ENCODE measurements around the gene GCGR.

The GCGR gene

GRCh38 chr17:81844327-81844851 lies 40.4 kb downstream of the GCGR start:
- H3K79me1 ChIP-seq (ENCODE audit: low read length): no peaks in the 10 kb centered on the region
- H3K9ac ChIP-seq (ENCODE audit: low read length): no peak overlapping the region
- H3K4me2 ChIP-seq (ENCODE audit: low read length): no peak overlapping the region
- no peak overlapping the region for H4K91ac ChIP-seq (ENCODE audit: low read depth, low read length)
- H3K4me1 ChIP-seq (ENCODE audit: control insufficient read depth in 1 of 2, insufficient read depth in 2 of 2, low read length in 2 of 2): peaks cover 7 to 11% of the 10 kb centered on the region in 2 experiments
- H2AK5ac ChIP-seq (ENCODE audit: low read length): no peak overlapping the region
- no peak overlapping the region for H3K4me3 ChIP-seq (ENCODE audit: low read depth, low read length)
- DNase-seq: no peak
- H2BK5ac ChIP-seq (ENCODE audit: low read depth, low read length, poor library complexity): no peak overlapping the region
- no peak overlapping the region for H3K23ac ChIP-seq (ENCODE audit: low read length)
- no peak overlapping the region for H2BK120ac ChIP-seq (ENCODE audit: insufficient read depth, low read length, poor library complexity)
- no peak overlapping the region for H2AFZ ChIP-seq (ENCODE audit: insufficient read depth, low read length, poor library complexity)
- no peaks in the 10 kb centered on the region for H3K27me3 ChIP-seq (ENCODE audit: insufficient read depth, low read length)
- no CpG with 5 or more reads among the region's 14 CpGs for WGBS (ENCODE audit: extremely low coverage, insufficient coverage, insufficient read length)
- H3K9me3 ChIP-seq (ENCODE audit: insufficient read depth, low read depth, low read length): peaks cover 4% of the 10 kb centered on the region
- no peaks in the 10 kb centered on the region for H3K79me2 ChIP-seq (ENCODE audit: control insufficient read depth, insufficient read depth, low read length, poor library complexity)
- H3K14ac ChIP-seq (ENCODE audit: low read length): no peak overlapping the region
- no peak overlapping the region for H3K27ac ChIP-seq (ENCODE audit: low read depth, low read length)
- no peak overlapping the region for H4K8ac ChIP-seq (ENCODE audit: low read depth, low read length)
- no peak overlapping the region for H4K12ac ChIP-seq (ENCODE audit: low read depth, low read length)
- H3K4ac ChIP-seq (ENCODE audit: low read depth, low read length): no peak overlapping the region
- no peak overlapping the region for H2BK12ac ChIP-seq (ENCODE audit: low read length)
- H3K36me3 ChIP-seq (ENCODE audit: control insufficient read depth in 1 of 2, insufficient read depth in 2 of 2, low read length in 2 of 2): peaks cover 64 to 68% of the 10 kb centered on the region in 2 experiments
- H3K18ac ChIP-seq (ENCODE audit: low read length): no peak overlapping the region

DNA sequence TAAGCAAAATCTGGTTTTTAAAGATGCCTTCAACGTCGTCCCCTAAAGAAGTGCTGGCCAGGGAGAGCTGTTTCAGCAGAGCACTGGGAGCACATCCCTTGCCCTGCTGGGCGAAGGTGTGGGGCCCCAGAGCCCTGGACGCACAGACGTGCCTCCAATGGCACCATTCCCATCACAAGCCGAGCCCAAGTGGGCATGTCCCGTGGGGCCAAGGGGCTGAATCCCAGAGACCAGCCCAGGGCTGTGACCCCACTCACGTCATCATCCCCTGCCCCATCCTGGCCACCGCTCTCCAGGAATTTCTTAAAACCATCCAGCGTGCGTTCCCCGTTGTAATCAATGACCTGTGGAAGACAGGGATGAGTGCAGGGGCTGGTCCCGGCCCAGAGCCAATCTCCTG lies 40.9 kb downstream of the GCGR start:
- Histone ChIP-seq H3K79me2 (ENCODE audit: control insufficient read depth, insufficient read depth, low read length, poor library complexity) (no peaks in the 10 kb centered on the region), H4K12ac (ENCODE audit: low read depth, low read length) (no peak overlapping the region), H3K27me3 (ENCODE audit: insufficient read depth, low read length) (no peaks in the 10 kb centered on the region), H3K4me1 (ENCODE audit: control insufficient read depth in 1 of 2, insufficient read depth in 2 of 2, low read length in 2 of 2) (peaks cover 6 to 10% of the 10 kb centered on the region in 2 experiments), H3K9me3 (ENCODE audit: insufficient read depth, low read depth, low read length) (peaks cover 4% of the 10 kb centered on the region), H2BK120ac (ENCODE audit: insufficient read depth, low read length, poor library complexity) (no peak overlapping the region), H2AK5ac (ENCODE audit: low read length) (no peak overlapping the region), H3K18ac (ENCODE audit: low read length) (no peak overlapping the region), H3K4ac (ENCODE audit: low read depth, low read length) (no peak overlapping the region), H3K9ac (ENCODE audit: low read length) (no peak overlapping the region), H2AFZ (ENCODE audit: insufficient read depth, low read length, poor library complexity) (no peak overlapping the region), H3K4me2 (ENCODE audit: low read length) (no peak overlapping the region), H2BK5ac (ENCODE audit: low read depth, low read length, poor library complexity) (no peak overlapping the region), H4K8ac (ENCODE audit: low read depth, low read length) (no peak overlapping the region), H4K91ac (ENCODE audit: low read depth, low read length) (no peak overlapping the region), H3K36me3 (ENCODE audit: control insufficient read depth in 1 of 2, insufficient read depth in 2 of 2, low read length in 2 of 2) (peaks cover 68 to 70% of the 10 kb centered on the region in 2 experiments), H3K79me1 (ENCODE audit: low read length) (no peaks in the 10 kb centered on the region), H3K4me3 (ENCODE audit: low read depth, low read length) (no peak overlapping the region), H3K27ac (ENCODE audit: low read depth, low read length) (no peak overlapping the region), H3K14ac (ENCODE audit: low read length) (no peak overlapping the region), H3K23ac (ENCODE audit: low read length) (no peak overlapping the region), H2BK12ac (ENCODE audit: low read length) (no peak overlapping the region)
- DNase-seq: no peak
- no CpG with 5 or more reads among the region's 13 CpGs for WGBS (ENCODE audit: extremely low coverage, insufficient coverage, insufficient read length)

- H3K9ac ChIP-seq (ENCODE audit: low read length): no peak overlapping the region
- H4K91ac ChIP-seq (ENCODE audit: low read depth, low read length): no peak overlapping the region
- H2BK120ac ChIP-seq (ENCODE audit: insufficient read depth, low read length, poor library complexity): no peak overlapping the region
- WGBS (ENCODE audit: extremely low coverage, insufficient coverage, insufficient read length): no CpG with 5 or more reads among the region's 13 CpGs
- H3K27me3 ChIP-seq (ENCODE audit: insufficient read depth, low read length): no peaks in the 10 kb centered on the region
- peaks cover 70 to 72% of the 10 kb centered on the region in 2 experiments for H3K36me3 ChIP-seq (ENCODE audit: control insufficient read depth in 1 of 2, insufficient read depth in 2 of 2, low read length in 2 of 2)
- H3K79me1 ChIP-seq (ENCODE audit: low read length): no peaks in the 10 kb centered on the region
- H3K4me2 ChIP-seq (ENCODE audit: low read length): no peak overlapping the region
- no peak overlapping the region for H3K4ac ChIP-seq (ENCODE audit: low read depth, low read length)
- H2BK5ac ChIP-seq (ENCODE audit: low read depth, low read length, poor library complexity): no peak overlapping the region
- H4K12ac ChIP-seq (ENCODE audit: low read depth, low read length): peak overlapping the region; percentile 34
- H3K18ac ChIP-seq (ENCODE audit: low read length): no peak overlapping the region
- H2BK12ac ChIP-seq (ENCODE audit: low read length): no peak overlapping the region
- H3K14ac ChIP-seq (ENCODE audit: low read length): no peak overlapping the region
- peaks cover 4% of the 10 kb centered on the region for H3K9me3 ChIP-seq (ENCODE audit: insufficient read depth, low read depth, low read length)
- no peak for DNase-seq
- no peak overlapping the region for H2AK5ac ChIP-seq (ENCODE audit: low read length)
- H3K79me2 ChIP-seq (ENCODE audit: control insufficient read depth, insufficient read depth, low read length, poor library complexity): no peaks in the 10 kb centered on the region
- H3K27ac ChIP-seq (ENCODE audit: low read depth, low read length): no peak overlapping the region
- H3K23ac ChIP-seq (ENCODE audit: low read length): no peak overlapping the region
- no peak overlapping the region for H2AFZ ChIP-seq (ENCODE audit: insufficient read depth, low read length, poor library complexity)
- H3K4me1 ChIP-seq (ENCODE audit: control insufficient read depth in 1 of 2, insufficient read depth in 2 of 2, low read length in 2 of 2): peaks cover 6 to 10% of the 10 kb centered on the region in 2 experiments
- no peak overlapping the region for H4K8ac ChIP-seq (ENCODE audit: low read depth, low read length)
- no peak overlapping the region for H3K4me3 ChIP-seq (ENCODE audit: low read depth, low read length)
These were observed 41.4 kb downstream of the GCGR start for GRCh38 chr17:81845361-81845760.

DNA sequence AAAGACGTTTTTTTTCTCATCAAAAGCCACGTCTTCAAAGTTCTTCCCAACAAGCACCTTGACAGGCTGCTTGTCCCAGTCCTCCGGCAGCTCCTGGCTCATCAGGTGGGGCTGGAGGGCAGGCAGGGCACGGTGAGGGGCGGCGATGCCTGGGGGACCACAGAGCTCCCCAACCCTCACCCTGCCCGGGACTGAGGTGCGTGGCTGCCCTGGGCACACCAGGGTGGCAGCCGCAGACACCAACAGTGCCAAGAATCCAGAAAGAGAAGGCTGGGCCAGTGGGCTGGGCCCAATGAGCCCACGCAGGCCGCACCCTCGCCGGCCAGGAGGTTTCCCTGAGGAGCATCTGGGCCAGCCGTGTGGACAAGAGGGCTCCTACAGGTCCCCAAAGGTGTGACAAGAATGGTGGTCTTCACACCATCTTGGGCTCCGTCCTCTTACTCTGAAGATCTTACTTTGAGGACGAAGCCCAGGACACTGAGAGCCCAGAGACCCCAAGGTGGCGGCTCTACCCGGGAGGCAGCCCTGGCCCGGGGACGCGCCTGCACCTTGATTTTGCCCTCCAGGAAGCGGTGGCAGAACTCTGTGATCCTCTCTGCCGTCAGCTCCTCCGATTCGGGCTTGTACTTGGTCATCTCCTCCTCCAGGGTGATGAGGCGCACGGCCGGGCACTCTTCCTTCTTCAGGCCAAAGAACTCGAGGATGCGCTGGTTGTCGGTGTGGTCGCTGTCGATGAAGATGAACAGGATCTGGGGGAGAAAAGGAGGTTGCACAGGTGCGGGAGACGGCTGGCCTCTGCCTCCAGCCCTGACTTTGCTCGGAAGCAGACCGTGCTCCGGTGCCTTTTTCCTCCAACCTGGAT lies 42.2 kb downstream of the GCGR start:
- no peak overlapping the region for H3K27ac ChIP-seq (ENCODE audit: low read depth, low read length)
- peaks cover 76 to 77% of the 10 kb centered on the region in 2 experiments for H3K36me3 ChIP-seq (ENCODE audit: control insufficient read depth in 1 of 2, insufficient read depth in 2 of 2, low read length in 2 of 2)
- no peak overlapping the region for H4K12ac ChIP-seq (ENCODE audit: low read depth, low read length)
- H3K9me3 ChIP-seq (ENCODE audit: insufficient read depth, low read depth, low read length): peaks cover 4% of the 10 kb centered on the region
- H3K18ac ChIP-seq (ENCODE audit: low read length): no peak overlapping the region
- no CpG with 5 or more reads among the region's 38 CpGs for WGBS (ENCODE audit: extremely low coverage, insufficient coverage, insufficient read length)
- peaks cover 0 to 6% of the 10 kb centered on the region in 2 experiments for H3K4me1 ChIP-seq (ENCODE audit: control insufficient read depth in 1 of 2, insufficient read depth in 2 of 2, low read length in 2 of 2)
- no peaks in the 10 kb centered on the region for H3K79me2 ChIP-seq (ENCODE audit: control insufficient read depth, insufficient read depth, low read length, poor library complexity)
- no peak overlapping the region for H3K4me2 ChIP-seq (ENCODE audit: low read length)
- no peak overlapping the region for H4K8ac ChIP-seq (ENCODE audit: low read depth, low read length)
- H2BK5ac ChIP-seq (ENCODE audit: low read depth, low read length, poor library complexity): no peak overlapping the region
- H2AFZ ChIP-seq (ENCODE audit: insufficient read depth, low read length, poor library complexity): no peak overlapping the region
- no peak for DNase-seq
- H4K91ac ChIP-seq (ENCODE audit: low read depth, low read length): no peak overlapping the region
- no peak overlapping the region for H2AK5ac ChIP-seq (ENCODE audit: low read length)
- no peak overlapping the region for H3K9ac ChIP-seq (ENCODE audit: low read length)
- no peaks in the 10 kb centered on the region for H3K27me3 ChIP-seq (ENCODE audit: insufficient read depth, low read length)
- H3K23ac ChIP-seq (ENCODE audit: low read length): no peak overlapping the region
- H2BK120ac ChIP-seq (ENCODE audit: insufficient read depth, low read length, poor library complexity): no peak overlapping the region
- H2BK12ac ChIP-seq (ENCODE audit: low read length): no peak overlapping the region
- no peak overlapping the region for H3K14ac ChIP-seq (ENCODE audit: low read length)
- no peaks in the 10 kb centered on the region for H3K79me1 ChIP-seq (ENCODE audit: low read length)
- H3K4me3 ChIP-seq (ENCODE audit: low read depth, low read length): no peak overlapping the region
- no peak overlapping the region for H3K4ac ChIP-seq (ENCODE audit: low read depth, low read length)
